Activated B cell treated with CpG ODN at 0.5 μM for 24 hours (primary cell): ENCODE data around the gene XBP1. TPM values are rescaled to one million over a fixed set of nuclear protein-coding genes. Genes with fewer than 3 reads are reported as not detected.

Experiments used
- ATAC-seq: fragments of 200-7000 bp; cut with Tn5 transposase; one replicate; pipeline ENCODE4 v1.10.0; 2021; ENCODE audit warnings: low read depth, mild to moderate bottlenecking, moderate library complexity
- CTCF ChIA-PET: fragments of 350-600 bp; sonication (Branson Sonifier 250); formaldehyde crosslinking; loops from one replicate; lab custom pipeline; 2021; ENCODE audit warnings: antibody characterized with exemption; lab: Charles Lee
- POLR2A ChIA-PET: fragments of 350-600 bp; sonication (Branson Sonifier 250); formaldehyde crosslinking; loops from one replicate; lab custom pipeline; 2021; ENCODE audit warnings: antibody characterized with exemption; lab: Charles Lee
- DNase-seq: peaks from one replicate; pipeline ENCODE4 v3.0.0; 2022
- H3K27ac Mint-ChIP-seq: one replicate; pipeline ENCODE4 v1.8.0; 2020; ENCODE audit warnings: mixed read lengths
- H3K27me3 Mint-ChIP-seq: one replicate; pipeline ENCODE4 v1.8.0; 2021; ENCODE audit warnings: mixed read lengths
- H3K36me3 Mint-ChIP-seq: one replicate; pipeline ENCODE4 v1.8.0; 2021; ENCODE audit warnings: low read depth, mixed read lengths
- H3K4me1 Mint-ChIP-seq: one replicate; pipeline ENCODE4 v1.8.0; 2021; ENCODE audit warnings: mixed read lengths
- H3K4me3 Mint-ChIP-seq: one replicate; pipeline ENCODE4 v1.8.0; 2020; ENCODE audit warnings: mild to moderate bottlenecking, mixed read lengths
- H3K9me3 Mint-ChIP-seq: one replicate; pipeline ENCODE4 v1.8.0; 2020; ENCODE audit warnings: mixed read lengths
- CTCF ChIP-seq: fragments of 200-600 bp; IDR thresholded peaks from one replicate; pipeline ENCODE4 v1.8.0; 2022; ENCODE audit warnings: antibody characterized with exemption, mild to moderate bottlenecking
- intact Hi-C: fragments of 100-400 bp; cut with micrococcal nuclease; formaldehyde crosslinking; loops from one replicate; pipeline ENCODE4 v1.15.1; 2024
- total RNA-seq: library from RNA; stranded (reverse); gene quantifications from 2 replicates; pipeline ENCODE4 v1.2.3, GENCODE V29; 2022

Gene XBP1
- total RNA-seq, 1 donor from 2014 or later, result 57.7 TPM

- H3K27ac Mint-ChIP-seq, result peak overlapping the region; percentile 50
- H3K4me3 Mint-ChIP-seq, result peak overlapping the region; percentile 46
- ChIA-PET POLR2A (interaction anchor here (0.6 to 2.6 kb wide), 7 partner anchors 14 to 99 kb away, joined by 3 to 23 read pairs (median 5); partner anchors contain the start of genes CHEK2, HSCB and XBP1), CTCF (interaction anchor here (2.4 kb wide), 1 partner anchor 174 kb away, joined by 6 read pairs; no protein-coding TSS in a partner anchor)
- no peak for ATAC-seq
- H3K27me3 Mint-ChIP-seq, result no peaks in the 10 kb centered on the region
- H3K9me3 Mint-ChIP-seq, result no peaks in the 10 kb centered on the region
- TF ChIP-seq CTCF, result no peak
- H3K36me3 Mint-ChIP-seq, result peaks cover 38% of the 10 kb centered on the region
- intact Hi-C loops, result no loop called here
- no peak for DNase-seq
- peaks cover 31% of the 10 kb centered on the region for H3K4me1 Mint-ChIP-seq
These were observed 26.0 kb downstream of the XBP1 start for GRCh38 chr22:28774378-28774777.

- H3K4me3 Mint-ChIP-seq, result peak overlapping the region; percentile 91
- DNase-seq (no peak), ATAC-seq (no peak)
- peaks cover 1% of the 10 kb centered on the region for H3K9me3 Mint-ChIP-seq
- H3K27me3 Mint-ChIP-seq, result no peaks in the 10 kb centered on the region
- H3K36me3 Mint-ChIP-seq, result peaks cover 38% of the 10 kb centered on the region
- no peak for TF ChIP-seq CTCF
- H3K4me1 Mint-ChIP-seq, result peaks cover 28% of the 10 kb centered on the region
- POLR2A ChIA-PET, result interaction anchor here (1.0 to 2.9 kb wide), 6 partner anchors 11 to 31 kb away, joined by 3 to 41 read pairs (median 8); partner anchors contain the start of genes CHEK2, HSCB and XBP1
- CTCF ChIA-PET, result interaction anchor here (2.1 to 2.4 kb wide), 2 partner anchors 56 to 173 kb away, joined by 6 to 8 read pairs; no protein-coding TSS in a partner anchor
- intact Hi-C loops, result loop anchor here (1.0 to 2.0 kb wide), 4 partner anchors 17 to 95 kb away; partner anchors contain the start of gene TTC28
- peak overlapping the region; percentile 90 for H3K27ac Mint-ChIP-seq
These were observed 26.9 kb downstream of the XBP1 start for GRCh38 chr22:28773461-28773867.

GRCh38 chr22:28772633-28773460 lies 27.5 kb downstream of the XBP1 start, which contains the start of gene CCDC117:
CCDC117 (plus strand) TSS chr22:28772695; CDS start chr22:28772850, 155 bp downstream.
- H3K36me3 Mint-ChIP-seq, result peaks cover 34% of the 10 kb centered on the region
- DNase-seq (peak; percentile 87), ATAC-seq (peak; percentile 91)
- intact Hi-C loops, result loop anchor here (1.0 to 2.0 kb wide), 7 partner anchors 18 to 110 kb away; partner anchors contain the start of genes HSCB, TTC28 and ZNRF3
- ChIA-PET CTCF (interaction anchor here (0.6 to 2.4 kb wide), 5 partner anchors 28 to 268 kb away, joined by 3 to 8 read pairs (median 3); partner anchors contain the start of genes CHEK2 and HSCB), POLR2A (interaction anchor here (0.6 to 2.9 kb wide), 8 partner anchors 11 to 97 kb away, joined by 3 to 41 read pairs (median 7); partner anchors contain the start of genes CHEK2, HSCB and XBP1)
- no peak for TF ChIP-seq CTCF
- peaks cover 28% of the 10 kb centered on the region for H3K4me1 Mint-ChIP-seq
- peak within 1 kb of the TSS; percentile 91 for H3K4me3 Mint-ChIP-seq
- peak within 1 kb of the TSS; percentile 91 for H3K27ac Mint-ChIP-seq
- peaks cover 1% of the 10 kb centered on the region for H3K9me3 Mint-ChIP-seq
- no peaks in the 10 kb centered on the region for H3K27me3 Mint-ChIP-seq

GRCh38 chr22:28771195-28771791 lies 29.1 kb downstream of the XBP1 start:
- Mint-ChIP-seq H3K27ac (no peak overlapping the region), H3K36me3 (peaks cover 26% of the 10 kb centered on the region), H3K9me3 (peaks cover 1% of the 10 kb centered on the region), H3K4me1 (peaks cover 28% of the 10 kb centered on the region), H3K4me3 (no peak overlapping the region), H3K27me3 (no peaks in the 10 kb centered on the region)
- no peak for TF ChIP-seq CTCF
- intact Hi-C loops, result no loop called here
- POLR2A ChIA-PET, result interaction anchor here (2.9 kb wide), 1 partner anchor 28 kb away, joined by 41 read pairs; the partner anchor contains the start of gene XBP1
- DNase-seq, result no peak
- CTCF ChIA-PET, result no interaction called here
- no peak for ATAC-seq
